HCT116 (cell line): ENCODE data around the gene ABTB2. TPM values are rescaled to one million over a fixed set of nuclear protein-coding genes. Genes with fewer than 3 reads are reported as not detected.

ENCODE experiments used
- ATAC-seq: fragments of 200-7000 bp; cut with Tn5 transposase; 2 replicates; pipeline ENCODE4 v1.9.1; 2020; ENCODE audit warnings: mild to moderate bottlenecking, moderate library complexity
- BruUV-seq: library from RNA; stranded (reverse); fragments of 400-500 nt; replicated peaks from 2 replicates; lab custom pipeline; 2021; lab: Mats Ljungman, UMichigan
- CTCF ChIA-PET: fragments of 300-600 bp; sonication (Branson Sonifier 250); formaldehyde crosslinking; loops from one replicate; lab custom pipeline; 2021; ENCODE audit warnings: antibody characterized with exemption; lab: Charles Lee
- POLR2A ChIA-PET: fragments of 300-600, 350-600 bp; sonication (Branson Sonifier 250); formaldehyde crosslinking; loops from one replicate; lab custom pipeline; 2021; ENCODE audit warnings: antibody characterized with exemption; lab: Charles Lee
- RAD21 ChIA-PET, 2 experiments: fragments of 300-600 bp; sonication (Branson Sonifier 250); formaldehyde crosslinking; loops; one replicate each; lab custom pipeline; 2023; ENCODE audit warnings: low total read pairs in 2 of 2; ENCODE audit not compliant: uncharacterized antibody in 2 of 2, unreplicated experiment in 2 of 2, low non-redundant PET in 1 of 2; lab: Charles Lee
- DNase-seq: peaks from one replicate; pipeline ENCODE4 v3.0.0-alpha.2; 2010; ENCODE audit warnings: low read depth, low spot score
- H2AFZ ChIP-seq: fragments of 200-600 bp; shearing (Covaris generic), sonication (generic); 2 replicates; pipeline ENCODE4 v1.6.1; 2017; ENCODE audit warnings: low read depth, mixed run types, mixed read lengths, antibody characterized with exemption, low read length; ENCODE audit not compliant: poor library complexity, severe bottlenecking
- H3K27ac ChIP-seq: 2 replicates; pipeline ENCODE4 v1.5.1; 2012; ENCODE audit warnings: low read depth, low read length
- H3K27me3 ChIP-seq: fragments of 200-600 bp; sonication (generic); 2 replicates; pipeline ENCODE4 v1.6.1; 2016; ENCODE audit warnings: mixed run types, low read length, mixed read lengths; ENCODE audit not compliant: insufficient read depth
- H3K36me3 ChIP-seq, 2 experiments: fragments of 200-500 bp in 1 of 2; fragments of 200-600 bp in 1 of 2; sonication (Bioruptor generic) in 1 of 2; sonication (generic) in 1 of 2; 2 replicates each; pipeline versions ENCODE4 v1.5.1 to v1.6.1; 2014 to 2016; ENCODE audit warnings: low read length in 2 of 2, inconsistent platforms in 1 of 2, mixed read lengths in 1 of 2, mixed run types in 1 of 2; ENCODE audit not compliant: insufficient read depth in 2 of 2, control insufficient read depth in 1 of 2
- H3K4me1 ChIP-seq, 2 experiments: fragments of 200-600 bp in 1 of 2; sonication (generic) in 1 of 2; 2 replicates each; pipeline versions ENCODE4 v1.5.1 to v1.6.1; 2012 to 2017; ENCODE audit warnings: low read length in 2 of 2, inconsistent platforms in 1 of 2, mild to moderate bottlenecking in 1 of 2, mixed read lengths in 1 of 2, mixed run types in 1 of 2, moderate library complexity in 1 of 2; ENCODE audit not compliant: insufficient read depth in 2 of 2, control insufficient read depth in 1 of 2
- H3K4me2 ChIP-seq: fragments of 200-600 bp; sonication (generic); 2 replicates; pipeline ENCODE4 v1.6.1; 2017; ENCODE audit warnings: mixed run types, low read length, mixed read lengths
- H3K4me3 ChIP-seq, 2 experiments: fragments of 200-600 bp in 1 of 2; sonication (generic) in 1 of 2; replicated peaks in 1 of 2; 2 replicates each; pipeline ENCODE4 v1.5.1; 2011 to 2016; ENCODE audit warnings: low read length in 2 of 2, control low read depth in 1 of 2, low read depth in 1 of 2, mild to moderate bottlenecking in 1 of 2, mixed read lengths in 1 of 2, mixed run types in 1 of 2
- H3K79me2 ChIP-seq: fragments of 200-600 bp; sonication (generic); 2 replicates; pipeline ENCODE4 v1.6.1; 2017; ENCODE audit warnings: mild to moderate bottlenecking, mixed run types, low read length, moderate library complexity, mixed read lengths; ENCODE audit not compliant: insufficient read depth
- H3K9ac ChIP-seq: fragments of 200-600 bp; sonication (generic); 2 replicates; pipeline ENCODE4 v1.6.1; 2016; ENCODE audit warnings: low read length, mixed read lengths
- H3K9me2 ChIP-seq: fragments of 200-600 bp; sonication (generic), shearing (Covaris generic); 2 replicates; pipeline ENCODE4 v1.6.1; 2017; ENCODE audit warnings: mixed run types, mild to moderate bottlenecking, moderate library complexity; ENCODE audit not compliant: insufficient read depth
- H3K9me3 ChIP-seq, 2 experiments: fragments of 200-500 bp in 1 of 2; fragments of 200-600 bp in 1 of 2; sonication (Bioruptor generic) in 1 of 2; sonication (generic) in 1 of 2; 2 replicates each; pipeline ENCODE4 v1.6.1; 2014 to 2017; ENCODE audit warnings: low read length in 2 of 2, mixed read lengths in 2 of 2, inconsistent platforms in 1 of 2, low read depth in 1 of 2, mild to moderate bottlenecking in 1 of 2, mixed run types in 1 of 2, moderate library complexity in 1 of 2; ENCODE audit not compliant: control insufficient read depth in 1 of 2, insufficient read depth in 1 of 2
- H4K20me1 ChIP-seq: fragments of 200-600 bp; sonication (generic), shearing (Covaris generic); 2 replicates; pipeline ENCODE4 v1.6.1; 2017; ENCODE audit warnings: mixed run types, mild to moderate bottlenecking, moderate library complexity; ENCODE audit not compliant: insufficient read depth
- ATF3 ChIP-seq: IDR thresholded peaks from 2 replicates; pipeline ENCODE4 v1.6.1; 2012
- EGR1 ChIP-seq: IDR thresholded peaks from 2 replicates; pipeline ENCODE4 v1.6.1; 2012; ENCODE audit warnings: low read depth
- ELF1 ChIP-seq: IDR thresholded peaks from 2 replicates; pipeline ENCODE4 v1.6.1; 2012; ENCODE audit warnings: low read depth, borderline replicate concordance
- EZH2 ChIP-seq: fragments of 200-600 bp; sonication (generic); IDR thresholded peaks from 2 replicates; pipeline ENCODE4 v1.6.1; 2017; ENCODE audit warnings: antibody characterized with exemption, mixed run types
- JUND ChIP-seq: IDR thresholded peaks from 2 replicates; pipeline ENCODE4 v1.6.1; 2012
- MAX ChIP-seq: IDR thresholded peaks from 2 replicates; pipeline ENCODE4 v1.6.1; 2012
- POLR2A ChIP-seq: IDR thresholded peaks from 2 replicates; pipeline ENCODE4 v1.7.0; 2011; ENCODE audit warnings: borderline replicate concordance; ENCODE audit not compliant: insufficient read depth, insufficient read length; ENCODE audit errors: extremely low read depth
- RAD21 ChIP-seq: IDR thresholded peaks from 2 replicates; pipeline ENCODE4 v1.6.1; 2012; ENCODE audit warnings: low read depth, mild to moderate bottlenecking
- SP1 ChIP-seq: IDR thresholded peaks from 2 replicates; pipeline ENCODE4 v1.6.1; 2012; ENCODE audit warnings: low read depth
- TCF7L2 ChIP-seq: IDR thresholded peaks from 2 replicates; pipeline ENCODE4 v1.7.0; 2011; ENCODE audit warnings: borderline replicate concordance, inconsistent platforms; ENCODE audit not compliant: insufficient read depth, insufficient read length; ENCODE audit errors: extremely low read depth
- YY1 ChIP-seq: IDR thresholded peaks from 2 replicates; pipeline ENCODE4 v1.6.1; 2011; ENCODE audit warnings: low read length, low read depth, moderate library complexity, mild to moderate bottlenecking; ENCODE audit not compliant: insufficient replicate concordance; ENCODE audit errors: extremely low read depth
- ZBTB33 ChIP-seq: IDR thresholded peaks from 2 replicates; pipeline ENCODE4 v1.6.1; 2011; ENCODE audit warnings: mild to moderate bottlenecking, low read length, moderate library complexity; ENCODE audit not compliant: insufficient replicate concordance; ENCODE audit errors: extremely low read depth
- ZFX ChIP-seq: fragments of 450-650 bp; IDR thresholded peaks from 2 replicates; pipeline ENCODE4 v1.6.1; 2017
- ZNF274 ChIP-seq: fragments of 200-500 bp; sonication (Bioruptor generic); IDR thresholded peaks from 2 replicates; pipeline ENCODE4 v1.6.1; 2014; ENCODE audit warnings: mild to moderate bottlenecking, low read depth, low read length, inconsistent platforms
- intact Hi-C: fragments of 100-400 bp; cut with micrococcal nuclease; formaldehyde crosslinking; loops from 2 replicates; pipeline ENCODE4 v1.10.0; 2022
- total RNA-seq: library from RNA; stranded (reverse); gene quantifications from one replicate; pipeline ENCODE4 v1.2.1, GENCODE V29; 2021; ENCODE audit not compliant: unreplicated experiment

Gene ABTB2
- total RNA-seq, 1 experiment from 2014 or later, result 6.8 TPM

GRCh38 chr11:34260072-34260575, 97.7 kb downstream of the ABTB2 start:
- TF ChIP-seq ZFX (no peak), EZH2 (no peak), POLR2A (no peak), EGR1 (no peak), JUND (no peak), RAD21 (no peak), ELF1 (no peak), SP1 (no peak), ATF3 (no peak), ZBTB33 (no peak), YY1 (no peak), MAX (no peak), ZNF274 (no peak), TCF7L2 (no peak)
- no peaks in the 10 kb centered on the region for H3K36me3 ChIP-seq
- no peak overlapping the region for H3K4me2 ChIP-seq
- H3K27ac ChIP-seq, result no peak overlapping the region
- ChIA-PET POLR2A (no interaction called here), CTCF (no interaction called here), RAD21 (no interaction called here)
- no peak overlapping the region for H3K9ac ChIP-seq
- no peak overlapping the region for H3K4me3 ChIP-seq
- H3K9me3 ChIP-seq, result no peaks in the 10 kb centered on the region
- no TSS peak for BruUV-seq
- no peaks in the 10 kb centered on the region for H3K79me2 ChIP-seq
- intact Hi-C loops, result loop anchor here (5.0 kb wide), 1 partner anchor 97 kb away; the partner anchor contains the start of gene ABTB2
- no peaks in the 10 kb centered on the region for H3K9me2 ChIP-seq
- DNase-seq (no peak), ATAC-seq (no peak)
- no peak overlapping the region for H2AFZ ChIP-seq
- peaks cover 36 to 37% of the 10 kb centered on the region in 2 experiments for H3K4me1 ChIP-seq
- H3K27me3 ChIP-seq, result no peaks in the 10 kb centered on the region
- no peaks in the 10 kb centered on the region for H4K20me1 ChIP-seq
